ENCODE results near the gene FBXW4. TPM values are rescaled to one million over a fixed set of nuclear protein-coding genes. Genes with fewer than 3 reads are reported as not detected.
A peak's percentile ranks its signal among the peaks of the same experiment; 100 is the strongest.

Gene FBXW4
- total and polyA plus RNA-seq, 10 of the 15 experiments (the other 5 are each of a cell fraction or from before 2014, with no cell fraction given) = 5.7 to 42.0 (median 27.5) TPM

- TF ChIP-seq WRNIP1 (IDR thresholded peaks at IDR 0.05; ENCODE audit: borderline replicate concordance, low read depth, low read length) (no peak), ELK1 (IDR thresholded peaks at IDR 0.05; ENCODE audit: low read depth, low read length) (no peak), EP300 (IDR thresholded peaks at IDR 0.05; ENCODE audit: borderline replicate concordance in 1 of 2, control insufficient read depth in 1 of 2, low read depth in 2 of 2, low read length in 2 of 2) (no peak), PAX8 (IDR thresholded peaks at IDR 0.05) (no peak), ZNF207 (IDR thresholded peaks at IDR 0.05; ENCODE audit: borderline replicate concordance) (peak; percentile 58; the same call in 1 of the 2 replicates), CBFB (IDR thresholded peaks at IDR 0.05; ENCODE audit: low read depth) (no peak), YY1 (IDR thresholded peaks at IDR 0.05; ENCODE audit: low read depth, low read length) (peak; percentile 62; the same call in 1 of the 2 replicates), ATF3 (IDR thresholded peaks at IDR 0.05; ENCODE audit: borderline replicate concordance, extremely low read depth, low read depth, low read length) (no peak), CEBPB (IDR thresholded peaks at IDR 0.05; ENCODE audit: borderline replicate concordance in 1 of 2, low read depth in 2 of 2, low read length in 2 of 2) (no peak), NR2C2 (IDR thresholded peaks at IDR 0.05; ENCODE audit: borderline replicate concordance, control insufficient read depth, insufficient read length, low read depth) (no peak), NR2C1 (IDR thresholded peaks at IDR 0.05) (no peak), ZBED1 (IDR thresholded peaks at IDR 0.05; ENCODE audit: borderline replicate concordance) (no peak), ETV6 (conservative IDR thresholded peaks at IDR 0.05 in 1 of 2, IDR thresholded peaks at IDR 0.05 in 1 of 2; ENCODE audit: borderline replicate concordance in 1 of 2, low read depth in 1 of 2) (no peak), IKZF2 (IDR thresholded peaks at IDR 0.05) (peak in 1 of 2 experiments; percentile 26; a peak in 1 of 4 replicates), SMAD5 (IDR thresholded peaks at IDR 0.05; ENCODE audit: low read depth) (no peak), SIN3A (IDR thresholded peaks at IDR 0.05; ENCODE audit: low read depth, low read length) (no peak), JUND (IDR thresholded peaks at IDR 0.05; ENCODE audit: low read depth, low read length) (no peak), SMC3 (IDR thresholded peaks at IDR 0.05; ENCODE audit: borderline replicate concordance, low read length) (peak; percentile 69), HCFC1 (IDR thresholded peaks at IDR 0.05; ENCODE audit: low read length) (no peak), SMAD1 (IDR thresholded peaks at IDR 0.05; ENCODE audit: low read depth, partially characterized antibody) (no peak), HDAC2 (IDR thresholded peaks at IDR 0.05) (no peak), ZNF217 (IDR thresholded peaks at IDR 0.05) (no peak)
- TF ChIP-seq, protein P1, sequence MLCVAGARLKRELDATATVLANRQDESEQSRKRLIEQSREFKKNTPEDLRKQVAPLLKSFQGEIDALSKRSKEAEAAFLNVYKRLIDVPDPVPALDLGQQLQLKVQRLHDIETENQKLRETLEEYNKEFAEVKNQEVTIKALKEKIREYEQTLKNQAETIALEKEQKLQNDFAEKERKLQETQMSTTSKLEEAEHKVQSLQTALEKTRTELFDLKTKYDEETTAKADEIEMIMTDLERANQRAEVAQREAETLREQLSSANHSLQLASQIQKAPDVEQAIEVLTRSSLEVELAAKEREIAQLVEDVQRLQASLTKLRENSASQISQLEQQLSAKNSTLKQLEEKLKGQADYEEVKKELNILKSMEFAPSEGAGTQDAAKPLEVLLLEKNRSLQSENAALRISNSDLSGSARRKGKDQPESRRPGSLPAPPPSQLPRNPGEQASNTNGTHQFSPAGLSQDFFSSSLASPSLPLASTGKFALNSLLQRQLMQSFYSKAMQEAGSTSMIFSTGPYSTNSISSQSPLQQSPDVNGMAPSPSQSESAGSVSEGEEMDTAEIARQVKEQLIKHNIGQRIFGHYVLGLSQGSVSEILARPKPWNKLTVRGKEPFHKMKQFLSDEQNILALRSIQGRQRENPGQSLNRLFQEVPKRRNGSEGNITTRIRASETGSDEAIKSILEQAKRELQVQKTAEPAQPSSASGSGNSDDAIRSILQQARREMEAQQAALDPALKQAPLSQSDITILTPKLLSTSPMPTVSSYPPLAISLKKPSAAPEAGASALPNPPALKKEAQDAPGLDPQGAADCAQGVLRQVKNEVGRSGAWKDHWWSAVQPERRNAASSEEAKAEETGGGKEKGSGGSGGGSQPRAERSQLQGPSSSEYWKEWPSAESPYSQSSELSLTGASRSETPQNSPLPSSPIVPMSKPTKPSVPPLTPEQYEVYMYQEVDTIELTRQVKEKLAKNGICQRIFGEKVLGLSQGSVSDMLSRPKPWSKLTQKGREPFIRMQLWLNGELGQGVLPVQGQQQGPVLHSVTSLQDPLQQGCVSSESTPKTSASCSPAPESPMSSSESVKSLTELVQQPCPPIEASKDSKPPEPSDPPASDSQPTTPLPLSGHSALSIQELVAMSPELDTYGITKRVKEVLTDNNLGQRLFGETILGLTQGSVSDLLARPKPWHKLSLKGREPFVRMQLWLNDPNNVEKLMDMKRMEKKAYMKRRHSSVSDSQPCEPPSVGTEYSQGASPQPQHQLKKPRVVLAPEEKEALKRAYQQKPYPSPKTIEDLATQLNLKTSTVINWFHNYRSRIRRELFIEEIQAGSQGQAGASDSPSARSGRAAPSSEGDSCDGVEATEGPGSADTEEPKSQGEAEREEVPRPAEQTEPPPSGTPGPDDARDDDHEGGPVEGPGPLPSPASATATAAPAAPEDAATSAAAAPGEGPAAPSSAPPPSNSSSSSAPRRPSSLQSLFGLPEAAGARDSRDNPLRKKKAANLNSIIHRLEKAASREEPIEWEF (IDR thresholded peaks at IDR 0.05; ENCODE audit: insufficient replicate concordance, low read depth, low read length) = no peak
These were observed 125.1 kb downstream of the FBXW4 start (continued) for GRCh38 chr10:101569622-101570427.

Data from GM12878 (cell line).